Loucy (cell line): ENCODE data around the gene NLGN2.
A peak's percentile ranks its signal among the peaks of the same experiment; 100 is the strongest.

Experiments
- H2AFZ ChIP-seq: fragments of 200-600 bp; sonication (generic); 2 replicates; pipeline ENCODE4 v1.6.0; 2016; ENCODE audit warnings: antibody characterized with exemption, mild to moderate bottlenecking, low read length, moderate library complexity
- H3F3A ChIP-seq: fragments of 200-600 bp; 2 replicates; pipeline ENCODE4 v1.6.0; 2016; ENCODE audit warnings: antibody characterized with exemption, low read depth, mild to moderate bottlenecking
- H3K27me3 ChIP-seq: fragments of 200-600 bp; sonication (generic); 2 replicates; pipeline ENCODE4 v1.6.1; 2014; ENCODE audit warnings: low read length, mild to moderate bottlenecking; ENCODE audit not compliant: insufficient read depth, poor library complexity, severe bottlenecking
- H3K36me3 ChIP-seq: fragments of 200-600 bp; sonication (generic); 2 replicates; pipeline ENCODE4 v1.6.1; 2016; ENCODE audit warnings: low read length; ENCODE audit not compliant: insufficient read depth
- H3K4me1 ChIP-seq: fragments of 200-600 bp; sonication (generic); 2 replicates; pipeline ENCODE4 v1.5.1; 2014; ENCODE audit warnings: low read length, mild to moderate bottlenecking; ENCODE audit not compliant: insufficient read depth, poor library complexity, severe bottlenecking
- H3K4me2 ChIP-seq: fragments of 200-600 bp; sonication (generic); 2 replicates; pipeline ENCODE4 v1.6.0; 2014; ENCODE audit warnings: antibody characterized with exemption, low read length, low read depth, mild to moderate bottlenecking; ENCODE audit not compliant: poor library complexity, severe bottlenecking
- H3K4me3 ChIP-seq: fragments of 200-600 bp; sonication (generic); 2 replicates; pipeline ENCODE4 v1.5.1; 2014; ENCODE audit warnings: low read length, mild to moderate bottlenecking, mixed read lengths; ENCODE audit not compliant: poor library complexity, severe bottlenecking
- H3K79me2 ChIP-seq: fragments of 200-600 bp; sonication (generic); 2 replicates; pipeline ENCODE4 v1.6.1; 2014; ENCODE audit warnings: low read length; ENCODE audit not compliant: insufficient read depth
- H3K9ac ChIP-seq: fragments of 200-600 bp; sonication (generic); 2 replicates; pipeline ENCODE4 v1.6.0; 2014; ENCODE audit warnings: mild to moderate bottlenecking, low read depth, low read length, moderate library complexity; ENCODE audit not compliant: poor library complexity, severe bottlenecking
- H3K9me2 ChIP-seq: fragments of 200-600 bp; sonication (generic); replicated peaks from 2 replicates; pipeline ENCODE4 v1.6.1; 2016; ENCODE audit warnings: low read depth, low read length, mixed read lengths
- H3K9me3 ChIP-seq: fragments of 200-600 bp; sonication (generic); 2 replicates; pipeline ENCODE4 v1.6.1; 2014; ENCODE audit warnings: mild to moderate bottlenecking, antibody characterized with exemption, low read length, low read depth; ENCODE audit not compliant: insufficient read depth
- H4K20me1 ChIP-seq: fragments of 200-600 bp; sonication (generic); 2 replicates; pipeline ENCODE4 v1.6.0; 2014; ENCODE audit warnings: antibody characterized with exemption, low read length, mild to moderate bottlenecking; ENCODE audit not compliant: insufficient read depth, poor library complexity, severe bottlenecking
- EZH2phosphoT487 ChIP-seq: fragments of 200-600 bp; IDR thresholded peaks from 2 replicates; pipeline ENCODE4 v1.6.1; 2018; ENCODE audit warnings: antibody characterized with exemption, mild to moderate bottlenecking, moderate library complexity, borderline replicate concordance
- TF ChIP-seq, protein P1 (sequence below): fragments of 200-600 bp; sonication (generic); conservative IDR thresholded peaks from 2 replicates; pipeline ENCODE4 v1.5.1; 2014; ENCODE audit warnings: mild to moderate bottlenecking, antibody characterized with exemption, low read length

Gene NLGN2

DNA sequence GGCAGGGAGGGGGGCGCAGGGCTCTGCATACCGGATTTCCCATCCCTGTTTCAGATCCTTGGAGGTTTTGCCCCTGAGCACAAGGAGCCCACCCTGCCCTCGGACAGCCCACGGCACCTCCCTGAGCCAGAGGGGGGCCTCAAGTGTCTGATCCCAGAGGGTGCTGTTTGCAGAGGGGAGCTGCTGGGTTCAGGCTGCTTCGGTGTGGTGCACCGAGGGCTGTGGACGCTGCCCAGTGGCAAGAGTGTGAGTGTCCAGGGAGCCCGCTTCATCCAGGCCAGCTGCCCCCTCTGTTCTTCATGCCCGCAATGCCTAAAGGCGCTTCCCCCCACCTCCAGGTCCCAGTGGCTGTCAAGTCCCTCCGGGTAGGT lies 24.3 kb upstream of the NLGN2 start:
- no peaks in the 10 kb centered on the region for H3K9me3 ChIP-seq
- no peaks in the 10 kb centered on the region for H3K4me1 ChIP-seq
- H3F3A ChIP-seq = no peaks in the 10 kb centered on the region
- H3K4me3 ChIP-seq = no peak overlapping the region
- H4K20me1 ChIP-seq = no peaks in the 10 kb centered on the region
- H3K36me3 ChIP-seq = no peaks in the 10 kb centered on the region
- H3K9me2 ChIP-seq = no peaks in the 10 kb centered on the region
- H3K9ac ChIP-seq = no peak overlapping the region
- H3K79me2 ChIP-seq = no peaks in the 10 kb centered on the region
- TF ChIP-seq, protein P1, sequence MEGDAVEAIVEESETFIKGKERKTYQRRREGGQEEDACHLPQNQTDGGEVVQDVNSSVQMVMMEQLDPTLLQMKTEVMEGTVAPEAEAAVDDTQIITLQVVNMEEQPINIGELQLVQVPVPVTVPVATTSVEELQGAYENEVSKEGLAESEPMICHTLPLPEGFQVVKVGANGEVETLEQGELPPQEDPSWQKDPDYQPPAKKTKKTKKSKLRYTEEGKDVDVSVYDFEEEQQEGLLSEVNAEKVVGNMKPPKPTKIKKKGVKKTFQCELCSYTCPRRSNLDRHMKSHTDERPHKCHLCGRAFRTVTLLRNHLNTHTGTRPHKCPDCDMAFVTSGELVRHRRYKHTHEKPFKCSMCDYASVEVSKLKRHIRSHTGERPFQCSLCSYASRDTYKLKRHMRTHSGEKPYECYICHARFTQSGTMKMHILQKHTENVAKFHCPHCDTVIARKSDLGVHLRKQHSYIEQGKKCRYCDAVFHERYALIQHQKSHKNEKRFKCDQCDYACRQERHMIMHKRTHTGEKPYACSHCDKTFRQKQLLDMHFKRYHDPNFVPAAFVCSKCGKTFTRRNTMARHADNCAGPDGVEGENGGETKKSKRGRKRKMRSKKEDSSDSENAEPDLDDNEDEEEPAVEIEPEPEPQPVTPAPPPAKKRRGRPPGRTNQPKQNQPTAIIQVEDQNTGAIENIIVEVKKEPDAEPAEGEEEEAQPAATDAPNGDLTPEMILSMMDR = no peak
- TF ChIP-seq EZH2phosphoT487 = no peak
- H3K27me3 ChIP-seq = no peaks in the 10 kb centered on the region
- H2AFZ ChIP-seq = no peak overlapping the region
- H3K4me2 ChIP-seq = no peak overlapping the region

DNA sequence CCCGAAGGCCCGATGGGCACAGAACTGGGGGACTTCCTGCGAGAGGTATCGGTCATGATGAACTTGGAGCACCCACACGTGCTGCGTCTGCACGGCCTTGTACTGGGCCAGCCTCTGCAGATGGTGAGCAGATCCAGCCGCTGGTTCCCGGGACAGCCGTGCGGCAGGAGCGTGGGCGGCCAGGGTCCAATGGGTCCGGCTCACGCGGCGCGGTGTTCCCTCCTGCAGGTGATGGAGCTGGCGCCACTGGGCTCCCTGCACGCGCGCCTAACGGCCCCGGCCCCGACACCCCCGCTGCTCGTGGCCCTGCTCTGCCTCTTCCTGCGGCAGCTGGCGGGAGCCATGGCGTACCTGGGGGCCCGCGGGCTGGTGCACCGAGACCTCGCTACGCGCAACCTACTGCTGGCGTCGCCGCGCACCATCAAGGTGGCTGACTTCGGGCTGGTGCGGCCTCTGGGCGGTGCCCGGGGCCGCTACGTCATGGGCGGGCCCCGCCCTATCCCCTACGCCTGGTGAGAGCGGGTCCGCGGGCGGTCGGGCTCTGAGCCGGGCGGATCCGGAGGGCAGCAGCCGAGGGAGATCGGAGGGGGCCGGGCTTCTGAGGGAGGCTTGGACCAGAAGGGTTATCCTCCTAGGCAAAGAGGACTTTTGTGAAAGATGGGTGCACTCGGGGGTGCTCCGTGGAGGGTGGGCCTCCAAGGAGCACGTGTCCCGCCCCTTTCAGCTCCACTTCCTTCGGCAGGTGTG lies 23.7 kb upstream of the NLGN2 start:
- Histone ChIP-seq H3K4me2 (peak overlapping the region; percentile 54), H3K4me3 (peak overlapping the region; percentile 57), H3K9ac (no peak overlapping the region), H4K20me1 (no peaks in the 10 kb centered on the region), H2AFZ (peak overlapping the region; percentile 59; the same call in 1 of the 2 replicates), H3K9me3 (no peaks in the 10 kb centered on the region), H3K4me1 (no peaks in the 10 kb centered on the region), H3K79me2 (no peaks in the 10 kb centered on the region), H3K27me3 (no peaks in the 10 kb centered on the region), H3F3A (no peaks in the 10 kb centered on the region), H3K9me2 (no peaks in the 10 kb centered on the region), H3K36me3 (no peaks in the 10 kb centered on the region)
- TF ChIP-seq EZH2phosphoT487 = no peak
- TF ChIP-seq, protein P1 = no peak

DNA sequence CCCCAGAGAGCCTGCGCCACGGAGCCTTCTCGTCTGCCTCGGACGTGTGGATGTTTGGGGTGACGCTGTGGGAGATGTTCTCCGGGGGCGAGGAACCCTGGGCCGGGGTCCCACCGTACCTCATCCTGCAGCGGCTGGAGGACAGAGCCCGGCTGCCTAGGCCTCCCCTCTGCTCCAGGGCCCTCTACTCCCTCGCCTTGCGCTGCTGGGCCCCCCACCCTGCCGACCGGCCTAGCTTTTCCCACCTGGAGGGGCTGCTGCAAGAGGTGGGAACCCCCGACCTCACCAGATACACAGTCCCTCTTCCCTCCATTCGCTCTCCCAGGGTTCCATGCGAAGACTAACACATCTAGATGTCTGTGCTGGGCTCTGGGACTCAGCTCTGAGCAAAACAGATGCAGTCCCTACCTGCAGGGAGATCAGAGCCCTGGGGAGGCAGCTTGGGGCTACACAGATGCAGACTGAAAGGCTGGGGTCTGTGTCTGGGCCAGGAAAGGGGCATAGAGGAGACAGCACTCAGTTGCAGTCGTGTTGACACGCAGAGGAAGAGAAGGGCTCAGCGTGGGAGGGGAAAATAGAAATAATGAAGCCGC lies 23.1 kb upstream of the NLGN2 start:
- no peaks in the 10 kb centered on the region for H3K27me3 ChIP-seq
- no peaks in the 10 kb centered on the region for H3K4me1 ChIP-seq
- no peaks in the 10 kb centered on the region for H3K36me3 ChIP-seq
- no peaks in the 10 kb centered on the region for H3K9me3 ChIP-seq
- H3K4me3 ChIP-seq = peak overlapping the region; percentile 57
- TF ChIP-seq EZH2phosphoT487 = no peak
- peak overlapping the region; percentile 54 for H3K4me2 ChIP-seq
- no peaks in the 10 kb centered on the region for H3K9me2 ChIP-seq
- H2AFZ ChIP-seq = peak overlapping the region; percentile 59; the same call in 1 of the 2 replicates
- H3K79me2 ChIP-seq = no peaks in the 10 kb centered on the region
- H4K20me1 ChIP-seq = no peaks in the 10 kb centered on the region
- no peak overlapping the region for H3K9ac ChIP-seq
- no peaks in the 10 kb centered on the region for H3F3A ChIP-seq

DNA sequence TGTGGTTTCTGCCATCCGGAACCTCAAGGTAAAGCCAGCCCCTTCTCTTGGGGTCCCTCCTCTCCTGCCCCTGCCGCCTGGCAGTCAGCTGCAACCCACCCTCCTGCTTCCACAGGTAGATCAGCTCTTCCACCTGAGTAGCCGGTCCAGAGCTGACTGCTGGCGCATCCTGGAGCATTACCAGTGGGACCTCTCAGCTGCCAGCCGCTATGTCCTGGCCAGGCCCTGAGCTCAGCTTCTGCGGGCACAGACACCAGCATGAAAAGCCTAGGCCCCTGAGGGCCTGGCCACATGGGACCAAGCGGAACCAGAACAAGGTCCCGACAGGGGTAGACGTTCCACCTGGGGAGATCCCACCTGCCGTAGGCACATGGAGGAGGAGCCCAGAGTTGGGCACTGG lies 18.8 kb upstream of the NLGN2 start:
- Histone ChIP-seq H3K27me3 (no peaks in the 10 kb centered on the region), H3K4me2 (no peak overlapping the region), H3K4me3 (no peak overlapping the region), H3F3A (no peaks in the 10 kb centered on the region), H3K36me3 (no peaks in the 10 kb centered on the region), H3K9me3 (no peaks in the 10 kb centered on the region), H2AFZ (no peak overlapping the region), H3K9ac (no peak overlapping the region), H4K20me1 (no peaks in the 10 kb centered on the region), H3K79me2 (no peaks in the 10 kb centered on the region), H3K9me2 (no peaks in the 10 kb centered on the region), H3K4me1 (peaks cover 6% of the 10 kb centered on the region)
- TF ChIP-seq, protein P1 = no peak
- TF ChIP-seq EZH2phosphoT487 = no peak
